GM23248 (cell line): ENCODE data around the gene SOCS2.

Experiments used
- EZH2 ChIP-seq: fragments of 200-600 bp; sonication (generic); IDR thresholded peaks from 2 replicates; pipeline ENCODE4 v1.6.1; 2018; ENCODE audit warnings: antibody characterized with exemption, mild to moderate bottlenecking; ENCODE audit not compliant: insufficient read depth, poor library complexity, severe bottlenecking
- EZH2phosphoT487 ChIP-seq: fragments of 200-600 bp; sonication (generic); IDR thresholded peaks from 2 replicates; pipeline ENCODE4 v1.6.1; 2018; ENCODE audit warnings: antibody characterized with exemption, moderate library complexity, mild to moderate bottlenecking, low read depth; ENCODE audit not compliant: insufficient read depth

DNA sequence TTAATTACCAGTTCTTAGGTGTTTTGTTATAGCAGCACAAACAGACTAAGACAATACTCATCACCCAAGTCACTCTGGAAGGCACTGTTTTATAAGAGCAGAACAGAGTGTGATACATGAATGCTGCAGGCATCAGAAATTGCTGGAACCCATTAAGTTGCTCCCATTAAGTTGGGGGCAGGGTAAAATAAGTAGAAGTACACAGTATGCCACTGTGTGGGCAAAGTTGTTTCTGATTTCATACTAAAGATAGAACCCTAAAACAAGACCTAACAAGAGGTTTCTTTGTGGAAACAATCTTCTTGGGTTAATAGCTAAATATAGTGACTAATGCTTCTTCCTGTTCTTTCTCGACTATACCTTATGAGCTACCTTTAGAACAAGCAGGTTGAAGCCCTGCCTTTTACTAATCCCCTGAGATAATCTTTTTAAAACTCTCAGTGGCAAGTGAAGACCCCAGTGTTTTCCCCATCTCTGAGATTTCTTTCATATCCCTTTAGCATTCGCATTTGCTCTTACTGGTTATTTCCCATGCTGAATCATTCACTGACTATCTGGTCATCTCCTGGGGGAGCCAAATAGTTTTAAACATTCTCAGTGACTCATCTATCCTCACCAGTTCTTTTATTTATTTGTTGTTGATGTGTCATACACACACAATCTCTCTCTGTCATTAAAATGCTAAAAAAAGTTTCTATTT lies 52.3 kb downstream of the SOCS2 start:
- no peak for TF ChIP-seq EZH2
- TF ChIP-seq EZH2phosphoT487: 0 out of 2 replicates have a peak, but pooled peaks have one; percentile 55
